CD4-positive, alpha-beta T cell treated with Interleukin-6 at 100 ng/mL for 8 hours (primary cell): ENCODE data around the gene ATG4D.

Experiments used
- DNase-seq: peaks from one replicate; pipeline ENCODE4 v3.0.0-alpha.2; 2020; ENCODE audit warnings: mixed read lengths, low spot score

The ATG4D gene

GRCh38 chr19:10543420-10544241, at the start of gene ATG4D:
ATG4D (plus strand) TSS chr19:10543904; CDS start chr19:10544091, 187 bp downstream.
- DNase-seq: peak; percentile 77

DNA sequence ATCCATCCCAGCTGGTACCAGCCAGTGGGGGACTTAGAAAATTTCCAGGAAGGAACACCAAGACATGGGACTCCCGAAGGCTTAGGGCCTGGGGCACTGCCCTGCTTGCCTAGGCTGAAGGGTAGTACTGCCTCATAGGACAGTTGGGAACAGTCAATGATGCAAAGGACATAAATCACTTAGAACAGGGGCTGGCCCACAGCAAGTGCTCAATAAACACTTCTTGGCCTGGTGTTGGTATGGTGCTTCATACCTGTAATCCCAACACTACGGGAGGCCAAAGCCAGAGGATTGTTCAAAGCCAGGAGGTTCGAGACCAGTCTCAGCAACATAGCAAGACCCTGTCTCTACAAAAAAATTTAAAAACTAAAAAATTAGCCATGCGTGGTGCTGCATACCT, 46.3 kb upstream of the ATG4D start:
- no peak for DNase-seq

GRCh38 chr19:10499550-10500246, 44.0 kb upstream of the ATG4D start:
- DNase-seq: no peak

DNA sequence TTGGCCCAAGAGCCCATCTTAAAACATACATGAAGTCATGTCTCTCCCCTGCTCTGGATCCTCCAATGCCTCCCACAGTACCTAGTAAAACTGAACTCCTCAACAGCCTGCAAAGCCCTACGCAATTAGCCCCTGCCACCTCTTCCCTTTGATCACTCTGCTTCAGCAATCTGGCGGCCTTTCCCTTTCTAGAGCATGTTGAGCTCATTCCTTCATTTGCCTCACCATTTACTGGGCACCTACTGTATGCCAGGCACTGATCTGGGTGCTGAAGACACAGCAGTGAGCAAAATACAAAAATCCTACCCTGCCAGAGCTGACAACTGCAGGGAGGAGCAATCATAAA, 43.5 kb upstream of the ATG4D start:
- no peak for DNase-seq

DNA sequence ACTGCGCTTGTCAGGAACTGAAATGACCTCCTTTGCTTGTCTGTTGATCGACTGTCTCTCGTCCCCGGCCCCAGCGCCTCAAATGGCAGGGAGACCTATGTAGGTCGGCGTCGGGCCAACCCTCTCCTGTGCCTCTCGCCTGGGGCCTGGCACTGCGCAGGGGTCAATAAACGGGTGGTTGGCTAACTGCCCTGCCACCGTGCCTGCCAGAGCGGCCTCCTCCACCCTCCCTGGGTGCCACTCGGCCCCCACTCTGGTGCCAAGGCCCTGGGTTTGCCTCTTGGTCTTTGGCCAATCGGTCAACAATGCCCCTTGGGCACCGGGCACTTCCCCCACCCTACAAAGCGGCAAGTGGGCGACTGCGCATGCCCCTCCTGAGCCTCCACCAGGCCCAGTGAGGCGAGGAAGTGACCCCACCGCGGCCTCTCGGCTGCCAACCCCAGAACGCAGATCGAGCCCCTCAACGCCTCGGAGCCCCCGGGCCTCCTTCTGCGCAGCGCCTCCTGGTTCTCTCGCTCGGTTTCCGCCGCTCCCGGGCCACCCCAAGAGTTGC, 41.7 kb upstream of the ATG4D start:
- DNase-seq: peak; percentile 38

DNA sequence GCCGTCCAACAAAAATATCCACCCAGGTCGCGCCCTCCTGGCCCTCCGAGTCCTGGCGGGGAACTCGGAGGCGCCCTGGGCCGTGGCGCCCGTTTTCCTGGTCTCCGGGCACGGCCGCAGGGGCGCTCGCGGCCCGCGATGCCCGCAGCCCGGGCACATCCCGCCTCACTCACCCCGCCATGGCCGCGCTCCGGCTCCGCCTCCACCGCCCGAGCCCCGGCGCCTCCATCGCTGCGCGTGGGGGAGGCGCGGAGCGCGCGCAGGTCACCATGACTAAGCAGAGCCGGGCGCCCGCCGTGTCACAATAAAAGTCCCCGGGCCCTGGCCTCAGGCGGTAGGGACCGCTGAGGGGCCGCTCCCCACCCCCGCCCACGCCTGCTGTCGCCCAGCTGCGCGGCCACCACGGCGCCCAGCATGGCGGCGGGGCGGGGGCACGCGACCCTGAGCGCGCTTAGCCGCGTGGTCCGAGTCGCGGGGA, 41.1 kb upstream of the ATG4D start:
- peak; percentile 89 for DNase-seq

DNA sequence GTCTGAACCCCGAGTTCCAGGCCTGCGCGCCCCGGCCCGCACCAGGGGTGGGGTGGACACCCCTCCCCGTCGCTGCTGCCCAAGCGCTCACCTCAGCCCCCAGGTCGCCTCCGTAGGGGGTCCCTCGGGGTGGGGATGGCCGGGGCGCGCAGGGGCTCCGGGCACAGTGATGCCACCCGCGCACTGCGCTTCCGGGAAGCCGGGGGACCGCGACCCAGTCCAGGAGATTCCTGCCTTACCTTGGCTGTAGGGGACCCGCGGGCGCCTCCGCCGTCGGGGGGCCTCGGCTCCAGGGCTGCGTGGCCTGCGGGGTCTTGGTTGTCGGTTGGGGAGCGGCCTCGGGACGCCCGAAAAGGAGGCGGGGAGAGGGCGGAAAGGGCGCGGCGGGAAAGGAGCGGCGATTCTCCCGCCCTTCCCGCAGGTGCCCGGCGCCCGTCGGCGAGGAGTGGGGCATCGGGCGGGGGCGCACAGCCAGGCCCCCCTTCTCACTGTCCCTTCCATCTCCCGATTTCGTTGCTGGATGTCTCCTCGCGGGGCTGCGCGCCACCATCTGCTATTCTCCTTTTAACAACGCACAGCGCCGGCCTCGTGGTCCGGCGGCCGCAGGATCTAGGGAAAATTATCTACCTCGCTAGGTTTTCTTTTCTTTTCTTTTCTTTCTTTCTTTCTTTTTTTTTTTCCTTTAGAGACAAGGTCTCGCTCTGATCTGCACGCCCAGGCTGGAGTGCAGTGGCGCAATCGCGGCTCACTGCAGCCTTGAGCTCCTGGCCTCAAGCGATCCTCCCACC, 40.5 kb upstream of the ATG4D start, which contains the start of gene KEAP1:
TSS of gene KEAP1 (minus strand) at position 355 of the 788 bp plus-strand sequence. CDS start 3,323 bp downstream, outside the sequence.
- DNase-seq: peak; percentile 5

DNA sequence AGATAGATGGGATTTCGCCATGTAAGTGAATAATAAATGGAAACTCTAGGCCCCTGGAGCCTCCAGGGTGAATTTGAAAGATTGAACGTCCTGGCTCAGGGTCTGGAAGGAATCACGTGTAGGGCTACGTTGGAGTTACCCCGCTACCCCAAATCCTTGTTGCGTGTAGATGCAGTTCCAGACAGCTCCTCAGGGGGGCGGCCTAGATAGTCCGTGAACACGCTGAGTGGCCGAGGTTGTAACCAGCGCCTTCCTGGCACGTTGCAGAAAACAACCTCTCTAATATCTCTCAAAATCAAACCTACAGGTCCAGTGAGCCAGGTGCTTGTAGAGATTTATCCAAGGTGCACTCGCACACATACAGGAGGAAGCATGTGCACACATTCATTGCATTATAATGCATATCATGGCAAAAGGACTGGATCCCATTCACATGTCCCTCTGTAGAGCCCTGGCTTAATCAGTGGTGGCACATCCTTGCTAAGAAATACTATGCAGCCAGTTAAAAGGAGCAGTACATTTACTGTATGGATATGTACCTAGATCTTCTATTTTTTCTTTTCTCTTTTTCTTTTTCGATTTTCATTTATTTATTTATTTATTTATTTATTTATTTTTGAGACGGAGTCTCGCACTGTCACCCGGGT, 38.0 kb upstream of the ATG4D start:
- peak; percentile 80 for DNase-seq

- no peak for DNase-seq
These were observed 35.7 kb upstream of the ATG4D start for GRCh38 chr19:10508036-10508435.

DNA sequence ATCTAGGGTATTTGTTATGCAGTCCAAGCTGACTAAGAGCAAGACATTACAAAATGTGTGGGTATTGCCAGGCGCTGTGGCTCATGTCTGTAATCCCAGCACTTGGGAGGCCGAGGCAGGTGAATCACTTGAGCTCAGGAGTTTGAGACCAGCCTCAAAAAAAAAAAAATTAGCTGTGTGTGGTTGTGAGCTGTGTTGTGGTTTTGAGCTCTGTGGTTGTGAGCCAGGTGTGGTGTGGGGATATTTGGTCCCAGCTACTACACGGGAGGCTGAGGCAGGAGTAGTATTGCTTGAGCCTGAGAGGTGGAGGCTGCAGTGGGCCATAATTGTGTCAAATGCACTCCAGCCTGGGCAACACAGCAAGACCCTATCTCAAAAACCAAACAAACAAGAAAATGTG, 35.0 kb upstream of the ATG4D start:
- no peak for DNase-seq

- peak; percentile 40 for DNase-seq
These were observed 33.4 kb upstream of the ATG4D start for GRCh38 chr19:10510301-10510802.

- no peak for DNase-seq
These were observed 30.5 kb upstream of the ATG4D start for GRCh38 chr19:10513223-10513622.

DNA sequence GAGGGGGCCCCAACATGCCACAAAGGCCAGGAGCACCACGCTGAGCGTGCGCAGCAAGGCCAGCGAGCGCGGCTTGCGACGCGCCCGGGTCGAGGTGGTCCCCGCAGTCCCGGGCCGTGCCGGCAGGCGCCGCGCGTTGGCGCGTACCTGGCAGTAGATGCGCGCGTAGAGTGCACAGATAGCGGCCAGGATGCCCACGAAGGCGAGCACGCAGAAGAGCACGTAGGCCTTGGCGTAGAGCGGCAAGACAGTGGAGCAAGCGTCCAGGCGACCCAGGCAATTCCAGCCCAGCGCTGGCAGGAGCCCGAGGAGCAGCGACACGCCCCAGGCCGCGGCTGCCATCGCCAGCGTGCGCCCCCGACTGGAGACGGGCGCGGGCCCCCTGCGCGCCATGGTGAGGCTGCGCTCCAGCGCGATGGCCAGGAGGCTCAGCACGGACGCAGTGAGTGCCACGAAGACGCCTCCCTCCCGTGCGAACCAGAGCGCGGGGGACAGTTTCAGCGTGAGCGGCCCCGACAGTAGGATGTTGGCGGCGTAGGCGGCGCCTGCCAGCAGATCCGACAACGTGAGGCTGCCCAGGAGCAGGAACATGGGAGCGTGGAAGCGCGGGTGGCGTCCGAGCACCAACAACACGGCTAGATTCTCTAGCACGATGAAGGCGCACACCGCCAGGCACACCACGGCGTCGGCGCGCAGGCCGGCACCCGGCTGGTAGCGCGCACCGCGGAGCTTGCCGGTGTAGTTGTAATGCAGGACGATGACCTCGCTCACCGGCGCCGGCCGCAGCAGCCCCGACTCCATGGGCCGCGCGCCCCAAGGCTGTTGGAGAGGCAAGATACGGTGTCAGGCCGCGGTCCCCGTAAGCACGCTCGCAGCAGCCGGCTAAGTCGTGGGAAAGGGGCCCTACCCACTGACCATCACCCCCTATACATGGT, 29.2 kb upstream of the ATG4D start:
- no peak for DNase-seq

GRCh38 chr19:10516064-10516385, 27.7 kb upstream of the ATG4D start:
- no peak for DNase-seq

GRCh38 chr19:10516671-10517286, 26.9 kb upstream of the ATG4D start:
- no peak for DNase-seq

- DNase-seq: no peak
These were observed 26.3 kb upstream of the ATG4D start, which contains the start of gene S1PR5 for GRCh38 chr19:10517361-10517759. S1PR5 (minus strand) TSS chr19:10517447; CDS start chr19:10515011, 2,436 bp downstream.

GRCh38 chr19:10517760-10518443, 25.8 kb upstream of the ATG4D start:
- DNase-seq: peak; percentile 5

GRCh38 chr19:10518444-10519361, 25.0 kb upstream of the ATG4D start:
- DNase-seq: peak; percentile 9
